Measurements from ENCODE around the gene POLR3GL.

The POLR3GL gene

GRCh38 chr1:145985502-145986439 is 21.3 kb downstream of the POLR3GL start:
- no peak for TF ChIP-seq CTCF (conservative IDR thresholded peaks at IDR 0.05; ENCODE audit: low read length)
- no peak overlapping the region for H3K4me3 ChIP-seq (ENCODE audit: low read length)
- DNase-seq (ENCODE audit: low read depth), result peak; percentile 83

- H3K4me3 ChIP-seq (ENCODE audit: low read length), result no peak overlapping the region
- no peak for TF ChIP-seq CTCF (conservative IDR thresholded peaks at IDR 0.05; ENCODE audit: low read length)
- no peak for DNase-seq (ENCODE audit: low read depth)
Measured at GRCh38 chr1:145986551-145986950, 22.1 kb downstream of the POLR3GL start.

- no peak overlapping the region for H3K4me3 ChIP-seq (ENCODE audit: low read length)
- DNase-seq (ENCODE audit: low read depth), result no peak
- TF ChIP-seq CTCF (conservative IDR thresholded peaks at IDR 0.05; ENCODE audit: low read length), result no peak
Measured at GRCh38 chr1:145987926-145988325, 23.4 kb downstream of the POLR3GL start.

- no peak for TF ChIP-seq CTCF (conservative IDR thresholded peaks at IDR 0.05; ENCODE audit: low read length)
- H3K4me3 ChIP-seq (ENCODE audit: low read length), result no peak overlapping the region
- no peak for DNase-seq (ENCODE audit: low read depth)
Measured at GRCh38 chr1:145988773-145989172, 24.3 kb downstream of the POLR3GL start.

GRCh38 chr1:145990249-145990855 is 25.9 kb downstream of the POLR3GL start:
- TF ChIP-seq CTCF (conservative IDR thresholded peaks at IDR 0.05; ENCODE audit: low read length), result no peak
- DNase-seq (ENCODE audit: low read depth), result no peak
- no peak overlapping the region for H3K4me3 ChIP-seq (ENCODE audit: low read length)

GRCh38 chr1:145991735-145992412 is 27.4 kb downstream of the POLR3GL start:
- no peak overlapping the region for H3K4me3 ChIP-seq (ENCODE audit: low read length)
- TF ChIP-seq CTCF (conservative IDR thresholded peaks at IDR 0.05; ENCODE audit: low read length), result no peak
- no peak for DNase-seq (ENCODE audit: low read depth)
